Right atrium auricular region (tissue), 2 donors: ENCODE results near the gene ZBTB16. TPM values are rescaled to one million over a fixed set of nuclear protein-coding genes. Genes with fewer than 3 reads are reported as not detected.

ENCODE experiments used
- DNase-seq: peaks from one replicate; pipeline ENCODE4 v3.0.0-alpha.2; 2019; ENCODE audit warnings: low spot score
- H3K27ac ChIP-seq, 2 donors: fragments of 200-600 bp; sonication (generic); 1 replicate in 1 of 2; 2 replicates in 1 of 2; pipeline ENCODE4 v1.5.1; 2016 to 2019
- H3K27me3 ChIP-seq, 2 donors: fragments of 200-600 bp; sonication (generic); one replicate each; pipeline versions ENCODE4 v1.5.1 to v1.6.0; 2017 to 2019
- H3K36me3 ChIP-seq: fragments of 200-600 bp; sonication (generic); one replicate; pipeline ENCODE4 v1.5.1; 2016
- H3K4me1 ChIP-seq, 2 donors: fragments of 200-600 bp; sonication (generic); one replicate each; pipeline versions ENCODE4 v1.5.1 to v1.6.0; 2017 to 2019
- H3K4me3 ChIP-seq, 2 donors: fragments of 200-600 bp; sonication (generic); 1 replicate in 1 of 2; 2 replicates in 1 of 2; pipeline ENCODE4 v1.5.1; 2017 to 2019; ENCODE audit warnings: mild to moderate bottlenecking in 1 of 2, moderate library complexity in 1 of 2
- H3K9me3 ChIP-seq, 2 donors: fragments of 200-600 bp; sonication (generic); one replicate each; pipeline ENCODE4 v1.5.1; 2019
- total RNA-seq, 2 donors: library from RNA; depleted of rRNA; stranded (reverse); fragments of >200 nt; gene quantifications; one replicate each; pipeline ENCODE4 v1.1.0, GENCODE V29; 2016
- TF ChIP-seq, protein P1 (sequence below), 2 donors: fragments of 200-600 bp; sonication (generic); IDR thresholded peaks; one replicate each; pipeline ENCODE4 v1.5.1; 2019; ENCODE audit warnings: antibody characterized with exemption in 2 of 2

The ZBTB16 gene
- total RNA-seq, 2 donors from 2014 or later: 65.5 to 101 TPM

DNA sequence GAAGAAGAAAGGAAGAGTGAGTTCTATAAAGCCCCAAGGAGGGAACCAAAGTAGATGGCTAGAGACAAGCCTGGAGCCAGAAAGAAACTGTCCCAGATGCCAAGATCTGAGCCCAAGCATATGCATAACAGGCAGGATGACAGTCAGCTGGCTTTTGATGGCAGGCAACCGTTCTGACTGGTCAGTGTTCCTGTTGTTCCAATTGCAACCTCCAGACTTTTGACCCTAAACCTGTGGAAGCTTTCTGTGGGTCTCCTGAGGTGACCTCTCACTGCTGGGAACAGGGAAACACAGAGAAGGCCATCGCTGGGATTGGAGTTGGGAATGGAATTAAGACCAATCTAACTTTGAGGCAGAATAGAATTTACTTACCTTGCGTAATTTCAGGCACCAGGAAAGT, 215.1 kb downstream of the ZBTB16 start:
- Histone ChIP-seq H3K4me1 (no peaks in the 10 kb centered on the region), H3K27ac (peak overlapping the region; percentile 19 to 66), H3K9me3 (peaks cover 0 to 3% of the 10 kb centered on the region in 2 donors), H3K4me3 (no peak overlapping the region), H3K27me3 (no peaks in the 10 kb centered on the region), H3K36me3 (peaks cover 5% of the 10 kb centered on the region)
- TF ChIP-seq, protein P1, sequence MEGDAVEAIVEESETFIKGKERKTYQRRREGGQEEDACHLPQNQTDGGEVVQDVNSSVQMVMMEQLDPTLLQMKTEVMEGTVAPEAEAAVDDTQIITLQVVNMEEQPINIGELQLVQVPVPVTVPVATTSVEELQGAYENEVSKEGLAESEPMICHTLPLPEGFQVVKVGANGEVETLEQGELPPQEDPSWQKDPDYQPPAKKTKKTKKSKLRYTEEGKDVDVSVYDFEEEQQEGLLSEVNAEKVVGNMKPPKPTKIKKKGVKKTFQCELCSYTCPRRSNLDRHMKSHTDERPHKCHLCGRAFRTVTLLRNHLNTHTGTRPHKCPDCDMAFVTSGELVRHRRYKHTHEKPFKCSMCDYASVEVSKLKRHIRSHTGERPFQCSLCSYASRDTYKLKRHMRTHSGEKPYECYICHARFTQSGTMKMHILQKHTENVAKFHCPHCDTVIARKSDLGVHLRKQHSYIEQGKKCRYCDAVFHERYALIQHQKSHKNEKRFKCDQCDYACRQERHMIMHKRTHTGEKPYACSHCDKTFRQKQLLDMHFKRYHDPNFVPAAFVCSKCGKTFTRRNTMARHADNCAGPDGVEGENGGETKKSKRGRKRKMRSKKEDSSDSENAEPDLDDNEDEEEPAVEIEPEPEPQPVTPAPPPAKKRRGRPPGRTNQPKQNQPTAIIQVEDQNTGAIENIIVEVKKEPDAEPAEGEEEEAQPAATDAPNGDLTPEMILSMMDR (IDR thresholded peaks at IDR 0.05): no peak
- no peak for DNase-seq

DNA sequence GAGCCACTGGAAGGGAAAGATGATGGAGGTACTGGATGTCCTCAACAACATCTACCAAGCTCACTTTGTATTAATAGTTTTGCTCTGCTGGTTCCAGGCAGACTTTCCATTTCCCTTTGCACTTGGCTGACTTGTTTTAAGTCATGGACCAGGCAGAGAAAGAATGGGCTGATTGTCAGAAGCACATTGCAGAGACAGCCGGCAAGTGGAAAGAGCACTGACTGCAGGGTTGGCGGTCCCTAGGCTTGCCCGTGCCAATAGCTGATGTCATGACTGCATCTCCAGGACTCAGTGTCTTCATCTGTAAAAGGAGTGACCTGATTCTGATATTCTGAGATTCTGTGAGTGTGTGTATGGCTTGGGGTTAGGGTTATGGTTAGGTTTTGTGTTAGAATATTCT, 215.8 kb downstream of the ZBTB16 start:
- H3K4me3 ChIP-seq: no peak overlapping the region
- H3K9me3 ChIP-seq: peaks cover 0 to 2% of the 10 kb centered on the region in 2 donors
- H3K36me3 ChIP-seq: peaks cover 3% of the 10 kb centered on the region
- H3K27me3 ChIP-seq: no peaks in the 10 kb centered on the region
- no peak for DNase-seq
- H3K27ac ChIP-seq: peak overlapping the region in 1 of 2 donors; percentile 66
- TF ChIP-seq, protein P1 (IDR thresholded peaks at IDR 0.05): no peak
- H3K4me1 ChIP-seq: peaks cover 0 to 2% of the 10 kb centered on the region in 2 donors

DNA sequence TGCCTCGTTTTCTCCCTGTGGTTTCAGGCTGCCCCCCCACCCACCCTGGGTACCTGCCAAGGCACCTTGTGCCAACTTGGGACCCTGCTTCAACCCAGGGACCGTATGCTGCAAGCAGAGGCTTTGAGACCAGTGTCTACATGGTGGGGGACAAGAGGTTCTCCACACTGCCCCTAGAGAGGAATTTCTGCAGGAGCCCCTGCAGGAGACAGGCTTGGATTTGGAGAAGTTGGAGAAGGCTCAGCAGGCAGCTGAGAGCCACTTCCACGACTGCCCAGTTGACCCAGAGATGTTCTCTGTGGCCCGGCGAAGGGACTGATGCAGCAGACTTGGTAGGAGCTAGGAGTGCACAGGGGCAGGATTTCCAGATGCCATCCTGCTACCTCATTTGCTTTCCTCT, 216.6 kb downstream of the ZBTB16 start:
- Histone ChIP-seq H3K4me1 (peaks cover 0 to 9% of the 10 kb centered on the region in 2 donors), H3K27ac (peak overlapping the region in 1 of 2 donors; percentile 47), H3K27me3 (no peaks in the 10 kb centered on the region), H3K4me3 (no peak overlapping the region), H3K36me3 (no peaks in the 10 kb centered on the region), H3K9me3 (no peaks in the 10 kb centered on the region)
- no peak for DNase-seq
- TF ChIP-seq, protein P1 (IDR thresholded peaks at IDR 0.05): no peak

DNA sequence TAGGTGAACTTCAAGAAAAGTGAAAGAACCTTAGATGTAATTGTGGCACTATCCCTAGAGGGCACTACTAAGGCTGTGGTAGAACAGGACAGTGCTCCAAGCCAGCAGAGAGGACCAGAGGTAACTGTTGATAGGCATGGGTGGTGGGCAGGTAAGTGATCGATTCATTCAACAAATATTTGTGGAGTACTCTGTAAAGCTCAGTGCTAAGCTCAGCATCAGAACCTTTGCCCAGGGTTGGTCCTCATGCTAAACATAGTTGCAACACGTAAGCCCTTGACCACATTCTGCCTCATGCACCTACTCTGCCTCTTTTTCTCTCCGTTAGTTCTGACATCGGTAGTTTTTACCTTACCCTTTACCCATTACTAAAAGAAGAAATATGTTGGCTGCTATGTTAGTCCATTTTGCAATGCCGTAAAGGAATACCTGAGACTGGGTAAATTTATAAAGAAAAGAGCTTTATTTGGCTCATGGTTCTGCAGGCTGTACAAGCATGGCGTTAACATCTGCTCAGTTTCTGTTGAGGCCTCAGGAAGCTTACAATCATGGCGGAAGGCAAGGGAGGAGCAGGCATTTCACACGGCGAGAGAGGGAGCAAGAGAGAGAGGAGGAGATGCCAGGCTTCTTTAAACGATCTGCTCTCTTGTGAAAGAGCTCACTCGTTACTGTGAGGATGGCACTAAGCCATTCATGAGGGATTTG, 218.3 kb downstream of the ZBTB16 start:
- H3K36me3 ChIP-seq: no peaks in the 10 kb centered on the region
- no peaks in the 10 kb centered on the region for H3K27me3 ChIP-seq
- H3K4me3 ChIP-seq: no peak overlapping the region
- no peak for DNase-seq
- peaks cover 0 to 9% of the 10 kb centered on the region in 2 donors for H3K4me1 ChIP-seq
- H3K9me3 ChIP-seq: no peaks in the 10 kb centered on the region
- no peak overlapping the region for H3K27ac ChIP-seq
- TF ChIP-seq, protein P1 (IDR thresholded peaks at IDR 0.05): no peak

DNA sequence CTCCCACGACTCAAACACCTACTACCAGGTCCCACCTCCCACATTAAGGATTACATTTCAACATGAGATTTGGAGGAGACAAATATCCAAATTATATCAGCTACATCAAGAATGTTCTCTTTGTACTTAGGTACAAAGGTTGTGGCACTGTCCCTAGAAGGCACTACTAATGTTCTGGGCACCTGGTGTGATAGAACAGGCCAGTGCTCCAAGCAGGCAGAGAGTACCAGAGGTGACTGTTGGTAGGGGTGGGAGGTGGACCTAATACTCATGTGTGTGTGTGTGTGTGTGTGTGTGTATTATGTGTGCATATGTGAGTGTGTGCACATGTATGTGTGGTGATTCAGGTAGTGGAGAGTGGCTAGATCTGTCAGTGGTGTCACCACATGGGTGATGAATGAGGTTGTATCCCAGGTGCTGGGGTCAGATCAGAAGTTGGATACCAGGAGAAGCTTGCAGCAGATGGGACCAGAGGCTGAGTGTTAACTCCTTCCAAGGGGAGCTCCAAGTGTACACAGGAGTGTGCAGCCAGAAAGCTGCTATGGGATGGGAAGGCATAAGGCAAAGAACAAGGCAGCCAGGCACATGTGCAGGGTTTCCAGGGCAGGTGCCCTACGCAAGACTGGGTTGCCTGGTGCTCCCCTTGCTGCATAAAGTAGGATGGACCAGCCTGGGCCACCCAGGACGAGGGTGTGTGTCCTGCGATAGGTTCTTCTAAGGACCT, 219.0 kb downstream of the ZBTB16 start:
- TF ChIP-seq, protein P1 (IDR thresholded peaks at IDR 0.05): no peak
- H3K27ac ChIP-seq: no peak overlapping the region

More for the DNA sequence above, 219.0 kb downstream of the ZBTB16 start:
- H3K27me3 ChIP-seq: no peaks in the 10 kb centered on the region
- H3K36me3 ChIP-seq: no peaks in the 10 kb centered on the region
- H3K9me3 ChIP-seq: no peaks in the 10 kb centered on the region
- peaks cover 0 to 9% of the 10 kb centered on the region in 2 donors for H3K4me1 ChIP-seq
- no peak for DNase-seq
- H3K4me3 ChIP-seq: no peak overlapping the region
